Colonic mucosa (tissue), 4 donors: ENCODE measurements around the gene CD300A. TPM values are rescaled to one million over a fixed set of nuclear protein-coding genes. Genes with fewer than 3 reads are reported as not detected.

Source experiments
- DNase-seq: peaks from one replicate; pipeline ENCODE4 v3.0.0-alpha.2; 2020
- H3K27ac ChIP-seq: fragments of 200-600 bp; one replicate; pipeline ENCODE4 v1.8.0; 2021
- H3K27me3 ChIP-seq: fragments of 200-600 bp; one replicate; pipeline ENCODE4 v1.8.0; 2021
- H3K36me3 ChIP-seq: fragments of 200-600 bp; one replicate; pipeline ENCODE4 v1.8.0; 2021
- H3K4me1 ChIP-seq: fragments of 200-600 bp; one replicate; pipeline ENCODE4 v1.8.0; 2021; ENCODE audit warnings: mild to moderate bottlenecking
- H3K4me3 ChIP-seq: fragments of 200-600 bp; one replicate; pipeline ENCODE4 v1.8.0; 2021
- H3K9ac ChIP-seq, 2 donors: one replicate each; pipeline ENCODE4 v1.7.0; 2013; ENCODE audit warnings: control low read depth in 2 of 2, low read depth in 2 of 2, low read length in 2 of 2
- H3K9me3 ChIP-seq: fragments of 200-600 bp; one replicate; pipeline ENCODE4 v1.8.0; 2021
- intact Hi-C: fragments of 100-400 bp; cut with DNase I; formaldehyde crosslinking; loops from one replicate; pipeline ENCODE4 v1.14.1; 2022
- total RNA-seq, 2 donors: library from RNA; stranded (reverse); fragmentation: NEBNext Ultra II Directional in 1 of 2; extraction: Animal tissue kit (Norgen Biotek cat#: 25700) in 1 of 2; gene quantifications; one replicate each; pipeline ENCODE4 v1.2.1, GENCODE V29; 2021
- TF ChIP-seq, protein P1 (sequence below): fragments of 200-600 bp; IDR thresholded peaks from one replicate; pipeline ENCODE4 v1.8.0; 2022; ENCODE audit warnings: antibody characterized with exemption, mild to moderate bottlenecking
- donor health status: healthy.
- donor health status: DM: no; HTN: no; CAD: no.
- donor health status: DM: no; HTN: no; CAD: no.

Gene CD300A
- total RNA-seq, 2 donors from 2014 or later = 3.1 to 5.6 TPM

DNA sequence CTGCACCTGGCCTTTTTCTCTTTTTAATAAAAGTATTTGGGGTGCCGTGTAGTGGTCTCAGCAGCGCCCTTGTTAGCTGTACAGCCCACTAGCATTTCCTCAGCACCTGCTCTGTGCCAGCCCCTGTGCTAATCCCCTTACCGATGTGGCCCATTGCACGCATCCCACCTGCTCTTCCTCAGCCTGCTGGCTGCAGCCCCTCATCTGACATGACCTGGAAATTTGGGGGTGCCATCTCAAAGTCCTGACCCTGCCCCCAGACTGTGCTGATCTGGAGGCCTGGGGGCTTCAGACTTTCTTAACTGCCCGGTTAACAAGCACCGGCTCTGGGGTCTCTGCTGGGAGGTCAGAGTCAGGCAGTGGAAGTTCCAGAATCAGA lies 24.2 kb upstream of the CD300A start:
- H3K36me3 ChIP-seq = no peaks in the 10 kb centered on the region
- TF ChIP-seq, protein P1, sequence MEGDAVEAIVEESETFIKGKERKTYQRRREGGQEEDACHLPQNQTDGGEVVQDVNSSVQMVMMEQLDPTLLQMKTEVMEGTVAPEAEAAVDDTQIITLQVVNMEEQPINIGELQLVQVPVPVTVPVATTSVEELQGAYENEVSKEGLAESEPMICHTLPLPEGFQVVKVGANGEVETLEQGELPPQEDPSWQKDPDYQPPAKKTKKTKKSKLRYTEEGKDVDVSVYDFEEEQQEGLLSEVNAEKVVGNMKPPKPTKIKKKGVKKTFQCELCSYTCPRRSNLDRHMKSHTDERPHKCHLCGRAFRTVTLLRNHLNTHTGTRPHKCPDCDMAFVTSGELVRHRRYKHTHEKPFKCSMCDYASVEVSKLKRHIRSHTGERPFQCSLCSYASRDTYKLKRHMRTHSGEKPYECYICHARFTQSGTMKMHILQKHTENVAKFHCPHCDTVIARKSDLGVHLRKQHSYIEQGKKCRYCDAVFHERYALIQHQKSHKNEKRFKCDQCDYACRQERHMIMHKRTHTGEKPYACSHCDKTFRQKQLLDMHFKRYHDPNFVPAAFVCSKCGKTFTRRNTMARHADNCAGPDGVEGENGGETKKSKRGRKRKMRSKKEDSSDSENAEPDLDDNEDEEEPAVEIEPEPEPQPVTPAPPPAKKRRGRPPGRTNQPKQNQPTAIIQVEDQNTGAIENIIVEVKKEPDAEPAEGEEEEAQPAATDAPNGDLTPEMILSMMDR = no peak
- H3K27me3 ChIP-seq = no peaks in the 10 kb centered on the region
- peaks cover 18% of the 10 kb centered on the region for H3K4me1 ChIP-seq
- intact Hi-C loops = no loop called here
- no peak overlapping the region for H3K4me3 ChIP-seq
- H3K27ac ChIP-seq = peak overlapping the region; percentile 93
- peak overlapping the region; percentile 47 to 59 for H3K9ac ChIP-seq
- no peak for DNase-seq
- no peaks in the 10 kb centered on the region for H3K9me3 ChIP-seq

DNA sequence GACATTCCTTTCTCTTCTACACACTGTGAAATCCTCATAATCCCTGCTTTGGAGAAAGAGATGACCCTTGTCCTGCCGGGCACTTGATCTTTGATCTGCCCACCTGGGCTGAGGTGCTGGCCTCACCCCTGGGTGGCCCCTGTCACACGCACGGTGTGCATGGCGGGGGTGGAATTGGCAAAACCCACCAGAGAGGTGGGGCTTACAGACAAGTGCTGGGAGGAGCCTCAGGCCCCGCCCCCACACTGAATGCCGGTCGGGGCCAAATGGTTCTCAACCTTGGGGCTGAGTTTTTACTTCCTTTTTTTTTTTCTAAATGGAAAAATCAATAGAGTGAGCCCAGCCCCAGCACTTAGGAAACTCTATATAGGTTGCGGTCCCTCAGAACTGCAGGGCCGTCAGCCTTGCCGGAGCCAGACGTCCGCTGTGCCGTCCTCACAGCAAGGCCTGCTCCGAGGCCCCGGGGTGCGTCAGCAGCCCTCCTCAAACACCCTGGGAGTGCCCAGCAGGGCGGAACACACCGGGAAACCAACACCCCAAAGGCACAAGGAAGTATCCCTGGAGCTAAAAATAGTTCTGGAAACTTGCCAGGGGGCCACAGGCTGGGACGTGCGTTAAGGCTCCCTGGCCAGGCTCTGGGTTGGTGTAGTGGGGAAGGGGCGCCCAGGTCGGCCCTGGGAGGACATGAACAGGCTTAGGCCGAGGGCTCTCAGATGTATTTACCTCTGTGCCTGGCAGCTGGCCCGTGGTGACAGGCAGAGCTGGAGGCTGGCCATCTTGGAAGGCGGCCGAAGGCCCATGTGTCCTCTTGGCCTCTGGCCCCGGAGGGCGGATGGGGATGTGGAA lies 23.5 kb upstream of the CD300A start:
- H3K9ac ChIP-seq = peak overlapping the region; percentile 48 to 59

DNA sequence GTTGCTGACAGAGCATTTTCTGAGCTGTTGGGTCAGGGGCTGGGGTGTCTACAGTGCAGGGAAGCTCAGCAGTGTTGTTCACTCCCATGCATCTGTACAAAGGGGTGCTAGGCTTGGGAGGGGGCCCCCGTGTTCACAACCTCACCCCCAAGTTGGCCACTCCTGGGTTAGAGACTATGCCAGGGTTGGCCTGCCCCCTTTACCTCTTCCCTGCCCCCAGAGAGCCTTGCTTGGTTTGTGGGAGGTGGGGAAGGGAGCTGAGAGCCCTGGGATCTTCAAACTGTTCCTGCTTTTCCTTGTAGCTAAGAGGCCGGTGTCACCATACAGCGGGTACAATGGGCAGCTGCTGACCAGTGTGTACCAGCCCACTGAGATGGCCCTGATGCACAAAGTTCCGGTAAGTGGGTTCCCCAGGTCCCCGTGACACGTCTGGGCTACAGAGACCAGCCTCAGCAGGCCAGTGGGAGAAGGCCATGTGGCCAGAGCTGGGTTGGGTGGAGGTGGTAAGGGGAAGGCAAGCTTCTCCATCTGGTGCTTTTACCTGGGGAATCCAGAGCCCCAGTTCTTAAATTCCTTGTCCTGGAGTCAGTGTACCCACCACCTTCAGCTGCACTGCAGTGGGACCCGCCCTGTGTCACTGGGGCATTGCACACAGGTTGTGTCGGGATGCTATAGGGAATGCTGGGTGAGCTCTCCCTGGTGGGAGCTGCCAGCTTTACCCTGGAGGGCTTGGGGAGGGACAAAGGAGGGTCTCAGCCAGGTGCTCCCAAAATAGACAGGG lies 22.7 kb upstream of the CD300A start:
- Histone ChIP-seq H3K27me3 (no peaks in the 10 kb centered on the region), H3K9me3 (no peaks in the 10 kb centered on the region), H3K36me3 (no peaks in the 10 kb centered on the region), H3K4me3 (no peak overlapping the region), H3K4me1 (peaks cover 18% of the 10 kb centered on the region), H3K27ac (peak overlapping the region; percentile 93), H3K9ac (peak overlapping the region; percentile 48 to 59)
- TF ChIP-seq, protein P1 = no peak
- no peak for DNase-seq
- intact Hi-C loops = no loop called here

More for the DNA sequence above, 23.5 kb upstream of the CD300A start:
- Histone ChIP-seq H3K4me3 (no peak overlapping the region), H3K27me3 (no peaks in the 10 kb centered on the region), H3K4me1 (peaks cover 18% of the 10 kb centered on the region), H3K9me3 (no peaks in the 10 kb centered on the region), H3K36me3 (no peaks in the 10 kb centered on the region), H3K27ac (peak overlapping the region; percentile 93)
- intact Hi-C loops = no loop called here
- TF ChIP-seq, protein P1 = no peak
- peak; percentile 94 for DNase-seq

DNA sequence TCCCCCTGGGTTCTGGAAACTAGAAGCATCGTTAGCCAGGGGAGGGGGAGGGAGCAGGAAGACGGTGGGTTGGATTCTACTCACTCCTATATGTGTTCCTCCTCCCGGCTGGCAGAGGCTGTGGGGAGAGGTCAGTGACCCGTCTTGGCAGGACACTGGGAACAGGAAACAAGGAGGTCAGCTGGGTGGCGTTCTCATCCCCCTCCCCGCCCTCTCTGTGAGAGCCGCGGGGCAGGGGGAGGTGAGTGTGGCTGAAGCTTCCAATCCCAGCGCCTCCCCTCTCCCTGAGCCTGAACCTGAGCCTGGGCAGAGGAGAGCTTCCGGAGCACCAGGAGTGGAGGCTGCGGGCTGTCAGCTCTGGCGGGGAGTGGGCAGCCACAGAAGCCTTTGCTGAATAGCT lies 22.0 kb upstream of the CD300A start:
- TF ChIP-seq, protein P1 = no peak
- Histone ChIP-seq H3K4me3 (no peak overlapping the region), H3K9ac (peak overlapping the region in 1 of 2 donors; percentile 59), H3K36me3 (no peaks in the 10 kb centered on the region), H3K9me3 (no peaks in the 10 kb centered on the region), H3K27ac (peak overlapping the region; percentile 93), H3K27me3 (no peaks in the 10 kb centered on the region), H3K4me1 (peaks cover 18% of the 10 kb centered on the region)
- intact Hi-C loops = no loop called here
- no peak for DNase-seq

DNA sequence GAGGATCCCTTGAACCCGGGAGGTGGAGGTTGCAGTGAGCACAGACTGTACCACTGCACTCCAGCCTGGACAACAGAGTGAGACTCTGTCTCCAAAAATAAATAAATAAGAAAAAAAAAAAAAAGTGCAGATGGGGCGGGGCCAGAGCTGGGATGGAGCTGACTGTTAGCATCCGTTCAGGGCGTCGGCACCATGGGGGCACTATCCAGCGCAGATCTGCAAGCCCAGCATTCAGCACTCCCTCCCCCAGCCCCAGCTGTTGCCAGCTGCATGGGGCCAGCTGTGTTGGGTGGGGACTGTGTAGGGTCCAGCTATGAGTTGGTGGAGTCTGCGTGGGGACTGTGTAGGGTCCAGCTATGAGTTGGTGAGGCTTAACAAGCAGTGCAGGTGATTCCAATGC lies 21.3 kb upstream of the CD300A start:
- Histone ChIP-seq H3K27ac (no peak overlapping the region), H3K4me1 (peaks cover 18% of the 10 kb centered on the region), H3K36me3 (no peaks in the 10 kb centered on the region), H3K9me3 (no peaks in the 10 kb centered on the region), H3K9ac (peak overlapping the region in 1 of 2 donors; percentile 59), H3K4me3 (no peak overlapping the region), H3K27me3 (no peaks in the 10 kb centered on the region)
- DNase-seq = no peak
- TF ChIP-seq, protein P1 = no peak
- intact Hi-C loops = no loop called here
